ENCODE measurements around the gene UBE2G1. TPM values are rescaled to one million over a fixed set of nuclear protein-coding genes. Genes with fewer than 3 reads are reported as not detected.

The UBE2G1 gene
- total RNA-seq, 1 donor, result 45.3 TPM

DNA sequence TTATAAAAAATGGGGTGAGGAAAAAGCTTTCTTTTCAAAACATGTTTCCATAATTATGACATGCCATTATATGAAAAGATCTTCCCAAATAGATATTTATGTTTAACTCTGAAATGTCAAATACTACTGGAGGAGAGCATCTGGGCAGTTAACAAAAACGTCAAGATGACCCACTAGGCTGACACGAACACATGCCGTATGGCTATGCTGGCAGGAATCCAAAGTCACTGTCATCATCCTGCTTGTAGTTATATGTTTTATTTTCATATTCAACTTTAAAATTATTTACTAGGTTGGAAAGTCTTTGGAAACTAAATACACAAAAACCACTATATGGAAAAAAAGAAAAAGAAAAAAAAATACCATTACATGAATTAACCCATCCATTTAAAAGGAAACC lies 130.0 kb downstream of the UBE2G1 start:
- no peak overlapping the region for H3K4me3 ChIP-seq (ENCODE audit: low read depth, low read length)
- peak; percentile 50 for DNase-seq (ENCODE audit: low read depth)
- TF ChIP-seq, protein P1, sequence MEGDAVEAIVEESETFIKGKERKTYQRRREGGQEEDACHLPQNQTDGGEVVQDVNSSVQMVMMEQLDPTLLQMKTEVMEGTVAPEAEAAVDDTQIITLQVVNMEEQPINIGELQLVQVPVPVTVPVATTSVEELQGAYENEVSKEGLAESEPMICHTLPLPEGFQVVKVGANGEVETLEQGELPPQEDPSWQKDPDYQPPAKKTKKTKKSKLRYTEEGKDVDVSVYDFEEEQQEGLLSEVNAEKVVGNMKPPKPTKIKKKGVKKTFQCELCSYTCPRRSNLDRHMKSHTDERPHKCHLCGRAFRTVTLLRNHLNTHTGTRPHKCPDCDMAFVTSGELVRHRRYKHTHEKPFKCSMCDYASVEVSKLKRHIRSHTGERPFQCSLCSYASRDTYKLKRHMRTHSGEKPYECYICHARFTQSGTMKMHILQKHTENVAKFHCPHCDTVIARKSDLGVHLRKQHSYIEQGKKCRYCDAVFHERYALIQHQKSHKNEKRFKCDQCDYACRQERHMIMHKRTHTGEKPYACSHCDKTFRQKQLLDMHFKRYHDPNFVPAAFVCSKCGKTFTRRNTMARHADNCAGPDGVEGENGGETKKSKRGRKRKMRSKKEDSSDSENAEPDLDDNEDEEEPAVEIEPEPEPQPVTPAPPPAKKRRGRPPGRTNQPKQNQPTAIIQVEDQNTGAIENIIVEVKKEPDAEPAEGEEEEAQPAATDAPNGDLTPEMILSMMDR (IDR thresholded peaks at IDR 0.05; ENCODE audit: insufficient read depth, low read depth, low read length), result no peak

GRCh38 chr17:4235372-4236279 lies 130.8 kb downstream of the UBE2G1 start:
- DNase-seq (ENCODE audit: low read depth), result no peak
- TF ChIP-seq, protein P1 (IDR thresholded peaks at IDR 0.05; ENCODE audit: insufficient read depth, low read depth, low read length), result no peak
- no peak overlapping the region for H3K4me3 ChIP-seq (ENCODE audit: low read depth, low read length)

DNA sequence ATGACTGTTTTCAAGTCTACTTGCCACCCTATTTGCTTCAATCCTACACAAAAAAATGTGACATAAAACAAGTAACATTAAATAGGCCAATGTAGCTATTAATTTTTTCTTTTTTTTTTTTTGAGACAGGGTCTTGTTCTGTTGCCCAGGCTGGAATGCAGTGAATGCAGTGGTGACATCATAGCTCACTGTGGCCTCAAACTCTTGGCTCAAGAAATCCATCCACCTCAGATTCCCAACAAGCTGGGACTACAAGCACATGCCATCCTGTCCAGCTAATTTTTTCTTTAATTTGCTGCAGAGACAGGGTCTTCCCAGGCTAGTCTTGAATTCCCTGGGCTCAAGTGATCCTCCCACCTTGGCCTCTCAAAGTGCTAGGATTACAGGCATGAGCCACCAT lies 132.1 kb downstream of the UBE2G1 start:
- TF ChIP-seq, protein P1 (IDR thresholded peaks at IDR 0.05; ENCODE audit: insufficient read depth, low read depth, low read length), result no peak
- no peak overlapping the region for H3K4me3 ChIP-seq (ENCODE audit: low read depth, low read length)
- no peak for DNase-seq (ENCODE audit: low read depth)

DNA sequence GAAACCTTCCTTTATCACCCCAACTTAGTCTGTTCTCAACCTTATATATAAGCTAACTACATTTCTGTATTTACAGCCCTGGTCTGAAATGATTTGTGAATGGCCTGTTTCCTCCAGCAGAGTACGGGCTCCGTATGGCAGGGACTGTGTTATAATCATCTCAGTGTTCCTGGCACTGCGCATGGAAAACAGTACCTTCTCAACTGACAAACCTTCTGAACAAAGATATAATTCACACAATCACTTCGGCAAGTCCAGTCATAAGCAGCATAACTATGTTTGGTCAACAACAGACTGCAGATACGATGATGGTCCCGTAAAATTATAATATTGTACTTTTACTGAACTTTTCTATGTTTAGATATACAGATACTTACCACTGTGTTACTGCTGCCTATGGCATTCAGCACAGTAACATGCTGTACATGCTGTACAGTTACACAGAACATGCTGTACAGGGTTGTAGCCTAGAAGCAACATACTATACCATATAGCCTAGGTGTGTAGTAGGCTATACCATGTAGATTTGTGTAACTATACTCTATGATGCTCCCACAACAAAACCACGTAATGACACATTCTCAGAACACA lies 132.7 kb downstream of the UBE2G1 start:
- no peak for DNase-seq (ENCODE audit: low read depth)
- H3K4me3 ChIP-seq (ENCODE audit: low read depth, low read length), result no peak overlapping the region
- TF ChIP-seq, protein P1 (IDR thresholded peaks at IDR 0.05; ENCODE audit: insufficient read depth, low read depth, low read length), result no peak

DNA sequence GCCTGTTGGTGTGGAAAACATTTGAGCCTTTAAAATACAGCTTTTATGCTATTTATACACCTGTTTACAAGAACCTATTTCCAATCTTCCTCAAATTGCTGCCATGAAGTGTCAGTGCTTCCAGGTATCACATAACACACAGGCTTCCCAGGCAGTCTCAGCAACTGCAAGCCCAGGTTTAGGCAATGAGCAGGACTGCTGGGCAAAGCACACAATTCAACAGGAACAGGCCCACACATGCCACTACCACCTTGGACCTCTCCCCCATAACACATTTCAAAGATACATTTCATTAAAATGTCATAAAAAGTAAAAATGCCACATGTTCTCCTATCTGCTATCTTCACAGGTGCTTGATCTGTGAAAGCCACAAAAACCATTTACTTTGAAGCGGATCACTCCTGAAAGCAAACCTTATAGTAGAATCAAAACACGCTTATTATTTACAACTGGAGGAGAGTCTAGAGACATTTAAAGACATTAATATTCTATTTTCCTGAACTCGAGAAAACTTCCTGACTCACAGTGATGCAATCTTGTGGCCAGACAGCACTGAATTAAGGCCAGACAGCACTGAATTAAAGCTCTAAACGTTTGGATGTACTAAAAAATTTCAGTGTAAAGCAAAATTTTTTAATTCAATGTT lies 134.2 kb downstream of the UBE2G1 start:
- no peak overlapping the region for H3K4me3 ChIP-seq (ENCODE audit: low read depth, low read length)
- TF ChIP-seq, protein P1 (IDR thresholded peaks at IDR 0.05; ENCODE audit: insufficient read depth, low read depth, low read length), result no peak
- DNase-seq (ENCODE audit: low read depth), result peak; percentile 81

- TF ChIP-seq, protein P1 (IDR thresholded peaks at IDR 0.05; ENCODE audit: insufficient read depth, low read depth, low read length), result no peak
- peak overlapping the region; percentile 36 for H3K4me3 ChIP-seq (ENCODE audit: low read depth, low read length)
- peak; percentile 100 for DNase-seq (ENCODE audit: low read depth)
Observed at GRCh38 chr17:4229627-4230541, 136.6 kb downstream of the UBE2G1 start.
